Kidney epithelial cell (primary cell): ENCODE data around the gene CACNA1A. TPM values are rescaled to one million over a fixed set of nuclear protein-coding genes. Genes with fewer than 3 reads are reported as not detected.

ENCODE experiments used
- DNase-seq: peaks from one replicate; pipeline ENCODE4 v3.0.0-alpha.2; 2010; ENCODE audit warnings: low read depth
- H3K27me3 ChIP-seq: 2 replicates; pipeline ENCODE4 v1.6.0; 2011; ENCODE audit warnings: low read length; ENCODE audit not compliant: control insufficient read depth, insufficient read depth
- H3K36me3 ChIP-seq: 2 replicates; pipeline ENCODE4 v1.5.1; 2011; ENCODE audit warnings: low read length; ENCODE audit not compliant: control insufficient read depth, insufficient read depth
- H3K4me3 ChIP-seq: 2 replicates; pipeline ENCODE4 v1.5.1; 2011; ENCODE audit warnings: low read depth, mild to moderate bottlenecking, control low read depth, low read length
- total RNA-seq: library from RNA; depleted of rRNA; stranded (reverse); fragments of >200 nt; gene quantifications from 2 replicates; pipeline ENCODE4 v1.2.3, GENCODE V29; 2015
- TF ChIP-seq, protein P1 (sequence below): IDR thresholded peaks from 2 replicates; pipeline ENCODE4 v1.5.1; 2011; ENCODE audit warnings: mild to moderate bottlenecking, moderate library complexity, low read length, control low read depth, inconsistent platforms; ENCODE audit not compliant: insufficient read depth, poor library complexity, severe bottlenecking

CACNA1A gene
- total RNA-seq, 1 donor from 2014 or later: 0.29 TPM

DNA sequence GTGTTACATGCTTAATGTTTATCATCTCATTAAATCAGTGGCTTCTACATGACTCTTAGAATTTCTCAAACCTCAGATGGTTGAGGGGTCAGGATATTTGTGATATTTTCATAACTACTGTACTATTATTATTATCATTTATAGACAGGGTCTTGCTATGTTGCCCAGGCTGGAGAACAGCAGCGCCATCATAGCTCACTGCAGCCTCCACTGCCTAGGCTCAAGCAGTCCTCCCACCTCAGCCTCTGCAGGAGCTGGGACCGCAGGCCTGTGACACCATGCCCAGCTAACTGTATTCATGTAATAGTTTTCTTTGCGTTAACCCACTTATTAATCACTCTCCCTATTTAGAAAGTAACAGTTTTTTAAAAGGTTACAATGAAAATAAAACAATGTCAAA is 346.6 kb downstream of the CACNA1A start:
- DNase-seq: no peak
- no peak overlapping the region for H3K4me3 ChIP-seq
- TF ChIP-seq, protein P1, sequence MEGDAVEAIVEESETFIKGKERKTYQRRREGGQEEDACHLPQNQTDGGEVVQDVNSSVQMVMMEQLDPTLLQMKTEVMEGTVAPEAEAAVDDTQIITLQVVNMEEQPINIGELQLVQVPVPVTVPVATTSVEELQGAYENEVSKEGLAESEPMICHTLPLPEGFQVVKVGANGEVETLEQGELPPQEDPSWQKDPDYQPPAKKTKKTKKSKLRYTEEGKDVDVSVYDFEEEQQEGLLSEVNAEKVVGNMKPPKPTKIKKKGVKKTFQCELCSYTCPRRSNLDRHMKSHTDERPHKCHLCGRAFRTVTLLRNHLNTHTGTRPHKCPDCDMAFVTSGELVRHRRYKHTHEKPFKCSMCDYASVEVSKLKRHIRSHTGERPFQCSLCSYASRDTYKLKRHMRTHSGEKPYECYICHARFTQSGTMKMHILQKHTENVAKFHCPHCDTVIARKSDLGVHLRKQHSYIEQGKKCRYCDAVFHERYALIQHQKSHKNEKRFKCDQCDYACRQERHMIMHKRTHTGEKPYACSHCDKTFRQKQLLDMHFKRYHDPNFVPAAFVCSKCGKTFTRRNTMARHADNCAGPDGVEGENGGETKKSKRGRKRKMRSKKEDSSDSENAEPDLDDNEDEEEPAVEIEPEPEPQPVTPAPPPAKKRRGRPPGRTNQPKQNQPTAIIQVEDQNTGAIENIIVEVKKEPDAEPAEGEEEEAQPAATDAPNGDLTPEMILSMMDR: no peak

More for the DNA sequence above, 346.6 kb downstream of the CACNA1A start:
- Histone ChIP-seq H3K27me3 (no peaks in the 10 kb centered on the region), H3K36me3 (peaks cover 2% of the 10 kb centered on the region)
